HG03139 (cell line): Measurements from ENCODE around the gene ZC3H12D.
"Not testable (repeated sequence)": the region's sequence is repeated elsewhere in the genome, so short reads cannot be mapped to it uniquely, and the experiment has no call there.

Experiments
- ATAC-seq: cut with Tn5 transposase; IDR thresholded peaks from one replicate; pipeline ENCODE4 v1.9.1; 2021; ENCODE audit not compliant: unreplicated experiment

Gene ZC3H12D

GRCh38 chr6:149459761-149460160 is 25.1 kb downstream of the ZC3H12D start:
- no peak for ATAC-seq

GRCh38 chr6:149458806-149459205 is 26.0 kb downstream of the ZC3H12D start:
- ATAC-seq, result no peak

DNA sequence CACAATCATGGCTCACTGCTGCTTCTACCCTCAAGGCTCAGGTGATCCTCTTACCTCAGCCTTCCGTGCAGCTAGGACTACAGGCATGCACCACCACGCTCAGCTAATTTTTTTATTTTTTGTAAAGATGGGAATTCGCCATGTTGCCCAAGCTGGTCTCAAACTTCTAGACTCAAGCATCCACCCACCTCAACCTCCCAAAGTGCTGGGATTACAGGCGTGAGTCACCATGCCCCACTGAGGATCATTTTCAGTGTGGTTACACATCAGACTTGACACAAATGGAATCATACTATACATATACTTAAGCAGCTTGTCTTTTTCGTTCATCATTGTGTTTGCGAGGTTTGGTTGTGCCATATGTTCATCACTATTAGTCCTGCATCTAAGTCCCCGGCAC is 26.6 kb downstream of the ZC3H12D start:
- ATAC-seq, result no peak

GRCh38 chr6:149457316-149457884 is 27.4 kb downstream of the ZC3H12D start:
- no peak for ATAC-seq

- ATAC-seq, result no peak
Measured at GRCh38 chr6:149456311-149457021, 28.3 kb downstream of the ZC3H12D start.

GRCh38 chr6:149455031-149455732 is 29.6 kb downstream of the ZC3H12D start:
- no peak for ATAC-seq

DNA sequence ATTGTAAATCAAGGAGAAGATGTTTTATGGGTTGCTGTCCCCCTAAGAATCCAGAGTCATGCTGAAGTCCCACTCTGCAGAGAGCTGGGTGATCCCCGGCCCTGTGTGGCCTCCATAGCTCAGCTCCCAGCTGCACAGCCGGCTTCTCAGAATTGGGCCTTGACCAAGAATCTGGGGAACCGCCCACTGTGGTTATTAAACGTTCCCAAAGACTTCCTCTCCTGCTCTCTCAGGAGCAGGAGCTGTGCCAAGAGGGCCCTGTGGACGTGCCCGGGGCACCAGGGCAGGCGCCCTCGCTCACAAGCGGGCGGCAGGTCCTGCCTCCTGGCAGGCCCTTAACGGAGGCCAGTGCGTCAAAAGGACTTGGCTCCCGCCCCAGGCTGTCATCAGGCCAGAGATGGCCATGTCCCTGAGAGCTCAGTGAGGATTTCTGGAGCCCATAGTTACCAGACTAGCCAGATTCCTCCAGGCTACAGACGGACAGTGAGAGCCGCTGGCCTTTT is 30.4 kb downstream of the ZC3H12D start:
- no peak for ATAC-seq

DNA sequence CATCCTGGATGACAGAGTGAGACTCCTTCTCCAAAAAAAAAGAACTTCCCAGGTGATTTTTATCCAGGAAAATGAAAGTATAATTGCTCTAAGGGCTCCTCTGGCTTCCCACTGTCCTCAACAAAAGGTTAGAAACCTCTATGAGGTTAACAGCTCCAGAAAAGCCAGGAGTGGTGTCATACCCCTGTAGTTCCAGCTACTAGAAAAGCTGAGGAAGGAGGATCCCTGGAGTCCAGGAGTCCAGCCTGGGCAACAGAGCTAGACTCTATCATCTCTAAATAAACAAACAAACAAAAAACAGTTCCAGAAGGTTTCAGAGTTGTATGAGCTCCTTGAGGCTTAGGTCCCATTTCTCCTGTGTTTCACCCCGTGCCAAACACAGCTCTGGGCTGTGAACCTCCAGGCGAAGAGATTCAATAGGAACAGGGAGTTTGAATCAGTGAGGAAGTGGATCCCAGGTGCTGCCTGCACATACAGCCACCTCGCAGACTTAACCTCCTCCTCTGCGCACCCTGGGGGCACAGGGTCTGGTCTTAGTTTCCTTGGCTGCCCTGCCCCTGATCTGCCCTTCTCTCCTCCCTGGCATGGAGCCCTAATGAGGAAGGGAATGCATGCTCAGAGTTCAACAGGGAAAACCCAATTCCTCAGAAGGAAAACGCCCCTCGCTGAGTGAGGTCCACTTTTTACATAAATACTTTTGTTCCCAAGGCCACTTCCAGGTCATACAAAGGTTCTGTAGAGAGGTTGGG is 31.0 kb downstream of the ZC3H12D start:
- ATAC-seq, result no peak

DNA sequence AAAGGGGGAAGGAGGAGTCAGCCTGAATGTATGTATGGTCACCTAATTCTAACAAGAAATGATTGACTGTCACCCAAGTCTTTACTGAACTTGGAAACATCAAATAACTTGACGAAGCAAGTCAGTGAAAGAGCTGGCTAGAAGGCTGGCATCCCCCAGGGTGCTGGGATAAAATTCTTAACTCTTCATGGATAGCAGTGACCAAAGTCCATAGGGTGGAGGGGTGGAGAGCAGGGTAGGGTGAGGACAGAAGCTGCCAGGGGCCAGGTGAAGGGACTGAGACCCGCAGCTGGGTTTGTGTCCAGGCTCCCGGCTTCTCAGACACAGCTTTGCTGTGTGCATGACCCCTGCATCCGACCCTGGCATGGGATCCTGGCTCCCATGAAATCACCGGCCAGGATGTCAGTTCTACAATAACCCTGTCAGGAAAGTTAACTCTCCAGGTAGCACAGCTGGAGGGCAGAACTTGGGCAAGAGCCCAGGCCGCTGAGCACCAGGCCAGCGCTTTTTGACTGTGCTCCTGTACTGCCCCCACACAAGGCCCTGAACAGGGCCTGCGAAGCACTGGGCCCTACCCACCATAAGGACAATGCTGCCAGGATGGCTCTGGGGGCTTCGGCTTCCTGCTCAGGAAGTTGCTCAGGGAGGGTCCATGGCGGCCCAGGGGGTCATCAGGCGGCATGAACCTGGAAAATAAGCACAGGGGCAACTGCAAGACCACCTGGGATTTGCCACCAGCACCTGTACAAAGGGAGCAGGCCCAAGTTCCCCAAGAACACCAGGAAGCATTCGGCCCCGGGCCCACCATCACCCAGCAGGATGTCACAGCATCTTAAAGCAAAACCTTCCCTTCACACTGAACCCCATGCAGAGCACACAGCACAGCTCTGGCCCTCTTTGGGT is 32.5 kb downstream of the ZC3H12D start:
- ATAC-seq, result no peak

DNA sequence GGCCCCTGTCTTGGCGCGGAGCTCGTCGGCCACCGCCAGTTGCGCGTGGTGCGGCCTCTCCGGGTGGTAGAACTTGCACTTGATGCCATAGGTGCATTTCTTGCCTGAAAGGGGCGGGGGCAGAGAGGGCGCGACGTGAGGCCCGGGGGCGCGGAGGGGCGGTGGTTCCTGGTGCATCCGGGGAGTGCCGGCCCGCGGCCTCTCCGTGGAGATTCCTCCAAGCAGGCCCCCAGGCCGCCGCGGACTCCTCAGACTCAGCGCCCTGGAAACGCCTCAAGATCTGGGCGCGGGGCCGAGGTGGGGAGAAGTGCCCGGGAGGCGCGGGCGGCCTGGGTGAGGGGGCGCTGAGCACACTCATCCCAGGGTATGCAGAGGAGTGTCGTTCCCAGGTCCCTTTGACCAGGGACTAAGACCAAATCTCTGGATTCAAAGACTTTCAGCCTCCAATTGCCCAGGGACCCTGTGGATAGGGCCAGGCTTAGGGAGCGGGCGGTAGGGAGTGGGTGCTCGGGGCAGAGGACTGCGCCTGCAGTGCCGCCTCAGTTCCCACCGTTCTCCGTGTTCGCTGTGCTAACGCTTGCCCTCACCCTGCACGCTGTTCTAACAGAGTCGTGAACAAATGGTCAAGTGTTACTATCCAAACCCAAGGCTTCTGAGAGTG is 33.3 kb downstream of the ZC3H12D start:
- ATAC-seq, result no peak

GRCh38 chr6:149450679-149451375 is 34.0 kb downstream of the ZC3H12D start:
- no peak for ATAC-seq

GRCh38 chr6:149449831-149450678 is 34.8 kb downstream of the ZC3H12D start:
- no peak for ATAC-seq

DNA sequence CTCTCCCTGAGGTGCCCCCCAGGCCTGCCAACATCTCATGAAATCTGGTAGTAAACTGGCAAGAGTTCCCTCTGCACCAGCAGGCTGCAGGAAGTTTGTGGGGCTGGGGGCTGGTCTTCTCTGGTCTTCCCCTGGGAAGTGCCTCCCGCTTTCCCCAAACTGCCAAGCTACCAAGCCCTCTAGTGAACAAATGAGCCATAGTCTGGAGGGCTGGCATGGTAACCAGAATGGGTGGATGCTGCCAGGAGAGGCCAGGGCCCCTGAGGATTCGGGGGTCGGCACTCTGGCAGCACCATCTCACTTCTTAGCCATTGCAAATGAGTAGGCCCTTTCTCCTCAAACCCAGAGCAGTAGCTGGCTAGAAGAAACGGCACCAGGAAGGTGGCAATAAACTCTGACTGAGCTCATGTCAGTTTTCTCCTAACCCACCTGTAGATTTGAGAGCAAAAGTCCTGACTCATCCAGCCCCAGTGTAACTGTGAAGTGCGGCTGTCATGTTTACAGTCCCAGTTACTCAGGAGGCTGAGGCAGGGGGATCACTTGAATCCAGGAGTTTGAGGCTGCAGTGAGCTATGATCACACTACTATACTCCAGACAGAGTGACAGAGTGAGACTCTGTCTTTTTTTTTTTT is 35.9 kb downstream of the ZC3H12D start:
- ATAC-seq, result no peak

GRCh38 chr6:149446791-149447376 is 37.9 kb downstream of the ZC3H12D start:
- ATAC-seq, result no peak

DNA sequence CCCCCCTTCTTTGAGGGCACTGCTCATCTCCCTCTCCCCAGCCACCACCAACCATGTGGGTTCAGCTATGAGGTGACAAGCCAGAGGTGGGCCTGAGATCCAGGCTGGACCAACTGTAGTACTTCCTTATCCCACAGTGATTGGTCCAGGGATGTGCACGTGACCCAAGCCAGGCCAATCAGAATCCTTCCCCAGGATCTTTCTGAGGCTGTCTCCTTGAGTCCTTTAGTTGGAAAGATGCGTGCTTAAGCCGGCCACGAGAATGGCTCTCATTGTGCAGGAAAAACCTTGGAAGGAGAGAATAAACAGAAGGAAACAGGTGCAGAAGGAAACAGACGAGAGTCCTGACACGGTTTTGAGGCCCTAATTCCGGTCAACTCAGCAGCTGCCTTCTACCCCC is 39.2 kb downstream of the ZC3H12D start:
- no peak for ATAC-seq

DNA sequence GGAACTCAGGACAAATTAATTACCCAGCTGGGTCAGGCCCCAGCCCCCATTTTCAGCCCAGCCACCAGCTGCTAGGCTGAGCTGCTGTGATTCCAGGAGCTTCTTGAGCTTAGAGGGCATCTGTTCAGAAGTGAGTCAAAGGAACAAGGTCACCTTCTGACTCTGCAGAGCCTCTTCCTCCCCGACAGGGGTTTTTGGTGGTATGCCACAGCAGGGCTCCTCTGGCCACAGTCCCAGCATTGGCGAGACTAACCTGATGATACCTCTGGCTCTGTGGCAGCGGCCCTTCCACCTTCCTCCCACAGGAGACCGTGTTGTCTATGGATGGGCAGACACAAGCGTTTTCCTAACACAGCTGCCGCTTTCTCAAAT is 39.7 kb downstream of the ZC3H12D start:
- ATAC-seq, result no peak

DNA sequence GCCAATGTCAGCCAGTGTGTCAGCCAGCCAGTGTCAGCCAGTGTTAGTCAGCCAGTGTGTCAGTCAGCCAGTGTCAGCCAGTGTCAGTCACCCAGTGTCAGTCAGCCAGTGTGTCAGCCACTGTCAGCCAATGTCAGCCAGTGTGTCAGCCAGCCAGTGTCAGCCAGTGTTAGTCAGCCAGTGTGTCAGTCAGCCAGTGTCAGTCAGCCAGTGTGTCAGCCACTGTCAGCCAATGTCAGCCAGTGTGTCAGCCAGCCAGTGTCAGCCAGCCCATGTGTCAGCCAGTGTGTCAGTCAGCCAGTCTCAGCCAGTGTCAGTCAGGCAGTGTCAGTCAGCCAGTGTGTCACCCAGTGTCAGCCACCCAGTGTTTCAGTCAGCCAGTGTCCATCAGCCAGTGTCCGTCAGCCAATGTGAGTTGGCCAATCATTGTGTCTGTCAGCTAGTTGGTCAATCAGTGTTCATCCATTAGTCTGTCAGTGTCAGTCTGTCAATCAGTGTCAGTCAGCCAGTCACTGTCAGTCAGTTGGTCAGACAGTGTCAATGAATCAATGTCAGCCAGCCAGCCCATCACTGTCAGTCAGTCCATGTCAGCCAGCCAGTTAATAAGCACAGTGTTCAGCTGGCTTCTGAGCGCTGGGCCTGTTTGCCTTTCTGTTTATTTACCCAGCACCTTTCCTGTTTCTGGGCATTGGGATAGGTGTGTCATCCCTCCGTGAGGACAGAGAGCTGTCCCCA is 40.3 kb downstream of the ZC3H12D start:
- not testable (repeated sequence) for ATAC-seq
